ENCODE results near the gene CDCA7L.

GRCh38 chr7:21918216-21918615 lies 27.5 kb downstream of the CDCA7L start:
- no peak for TF ChIP-seq POLR2A (IDR thresholded peaks at IDR 0.05)
- TF ChIP-seq CTCF (IDR thresholded peaks at IDR 0.05 in 4 of 5, conservative IDR thresholded peaks at IDR 0.05 in 1 of 5): no peak

Measured in gastrocnemius medialis (tissue), 4 donors.